GM12878 (cell line): Measurements from ENCODE around the gene BLCAP. TPM values are rescaled to one million over a fixed set of nuclear protein-coding genes. Genes with fewer than 3 reads are reported as not detected.

Experiments
- ATAC-seq: fragments of 200-7000 bp; cut with Tn5 transposase; 3 replicates; pipeline ENCODE4 v1.9.1; 2020; ENCODE audit warnings: mild to moderate bottlenecking, moderate library complexity
- BruUV-seq: library from RNA; stranded (reverse); fragments of 400-500 nt; replicated peaks from 2 replicates; lab custom pipeline; 2021; lab: Mats Ljungman, UMichigan
- CTCF ChIA-PET: fragments of 300-600 bp; sonication (Branson Sonifier 250); formaldehyde crosslinking; extraction: SDS; loops from one replicate; lab custom pipeline; 2021; ENCODE audit warnings: inconsistent platforms; lab: Yijun Ruan, JAX
- POLR2A ChIA-PET: fragments of 350-600 bp; formaldehyde crosslinking; extraction: SDS; loops from one replicate; lab custom pipeline; 2021; ENCODE audit warnings: inconsistent platforms; lab: Charles Lee
- RAD21 ChIA-PET: fragments of 300-600 bp; sonication (Branson Sonifier 250); formaldehyde crosslinking; loops from one replicate; lab custom pipeline; 2023; ENCODE audit warnings: antibody characterized with exemption; ENCODE audit not compliant: unreplicated experiment; lab: Charles Lee
- SMC1A ChIA-PET: fragments of 300-600 bp; sonication (Branson Sonifier 250); formaldehyde crosslinking; loops from one replicate; lab custom pipeline; 2023; ENCODE audit not compliant: unreplicated experiment, uncharacterized antibody; lab: Charles Lee
- DNase-seq: peaks from one replicate; pipeline ENCODE4 v3.0.0-alpha.2; 2011; ENCODE audit warnings: low read depth, low spot score
- FAIRE-seq: peaks from 3 replicates; lab custom pipeline; 2011; peaks lifted over from hg19 to GRCh38; lab: Jason Lieb, UNC
- H2AFZ ChIP-seq: 2 replicates; pipeline ENCODE4 v1.6.0; 2011; ENCODE audit warnings: low read depth, low read length, control low read depth; ENCODE audit not compliant: control insufficient read depth
- H3K27ac ChIP-seq: 2 replicates; pipeline ENCODE4 v1.5.1; 2011; ENCODE audit warnings: control low read depth; ENCODE audit not compliant: control insufficient read depth, insufficient read depth
- H3K27me3 ChIP-seq, 2 experiments: replicated peaks in 1 of 2; 2 replicates each; pipeline versions ENCODE4 v1.6.0 to v1.6.1; 2011; ENCODE audit warnings: low read length in 1 of 2; ENCODE audit not compliant: control insufficient read depth in 2 of 2, insufficient read depth in 2 of 2
- H3K36me3 ChIP-seq, 2 experiments: 2 replicates each; pipeline ENCODE4 v1.5.1; 2011; ENCODE audit warnings: low read length in 1 of 2; ENCODE audit not compliant: control insufficient read depth in 2 of 2, insufficient read depth in 2 of 2
- H3K4me1 ChIP-seq: 2 replicates; pipeline ENCODE4 v1.6.1; 2011; ENCODE audit warnings: mild to moderate bottlenecking, low read length, moderate library complexity, mixed read lengths; ENCODE audit not compliant: control insufficient read depth, insufficient read depth
- H3K4me2 ChIP-seq: 2 replicates; pipeline ENCODE4 v1.6.0; 2011; ENCODE audit warnings: control low read depth; ENCODE audit not compliant: control insufficient read depth, insufficient read depth
- H3K4me3 ChIP-seq: fragments of 200-600 bp; sonication (generic); 2 replicates; pipeline ENCODE4 v1.5.1; 2016
- H3K79me2 ChIP-seq: 2 replicates; pipeline ENCODE4 v1.6.0; 2011; ENCODE audit warnings: low read length; ENCODE audit not compliant: control insufficient read depth, insufficient read depth
- H3K9ac ChIP-seq: 2 replicates; pipeline ENCODE4 v1.8.0; 2011; ENCODE audit warnings: low read length, control low read depth, mixed read lengths; ENCODE audit not compliant: control insufficient read depth, insufficient read depth
- H3K9me3 ChIP-seq: replicated peaks from 3 replicates; pipeline ENCODE4 v1.5.1; 2011; ENCODE audit warnings: mild to moderate bottlenecking, low read length; ENCODE audit not compliant: control insufficient read depth, insufficient read depth
- H4K20me1 ChIP-seq: 2 replicates; pipeline ENCODE4 v1.6.0; 2011; ENCODE audit not compliant: control insufficient read depth, insufficient read depth
- HCFC1 ChIP-seq: fragments of 150-350 bp; IDR thresholded peaks from 2 replicates; pipeline ENCODE4 v1.6.1; 2014; ENCODE audit warnings: low read length
- JUNB ChIP-seq: IDR thresholded peaks from 2 replicates; pipeline ENCODE4 v1.6.1; 2016; ENCODE audit warnings: antibody characterized with exemption, mild to moderate bottlenecking
- KDM1A ChIP-seq: fragments of 200-600 bp; sonication (generic); IDR thresholded peaks from 2 replicates; pipeline ENCODE4 v1.6.1; 2016; ENCODE audit warnings: borderline replicate concordance
- MYB ChIP-seq: fragments of 150-350 bp; IDR thresholded peaks from 2 replicates; pipeline ENCODE4 v1.6.1; 2014; ENCODE audit warnings: mild to moderate bottlenecking, low read depth, low read length, borderline replicate concordance
- PML ChIP-seq: IDR thresholded peaks from 2 replicates; pipeline ENCODE4 v1.6.1; 2012; ENCODE audit warnings: low read length, inconsistent platforms
- RAD51 ChIP-seq: fragments of 450-650 bp; IDR thresholded peaks from 2 replicates; pipeline ENCODE4 v1.6.1; 2016; ENCODE audit warnings: moderate library complexity, mild to moderate bottlenecking, inconsistent platforms
- RB1 ChIP-seq: fragments of 450-650 bp; formaldehyde crosslinking; IDR thresholded peaks from 2 replicates; pipeline ENCODE4 v1.6.1; 2017; ENCODE audit warnings: mild to moderate bottlenecking, borderline replicate concordance
- WGBS: methylation state at CpG from one replicate; pipeline ENCODE4 v1.1.6; 2016; ENCODE audit warnings: low lambda C conversion rate; ENCODE audit not compliant: insufficient replicate concordance, insufficient coverage; ENCODE audit errors: missing lambda C conversion rate; 5-methylcytosine and 5-hydroxymethylcytosine counted together
- in situ Hi-C: fragments of 300-500 bp; cut with MboI; formaldehyde crosslinking; loops from 9 replicates; pipeline ENCODE4 v1.14.3; 2018; ENCODE audit warnings: mixed read lengths
- intact Hi-C: fragments of 100-400 bp; cut with micrococcal nuclease; formaldehyde crosslinking; loops from one replicate; pipeline ENCODE4 v1.14.2; 2022; ENCODE audit not compliant: unreplicated experiment
- polyA plus RNA-seq, 11 experiments: library from polyadenylated mRNA; depleted of rRNA in 4 of 11; unstranded in 6 of 11; stranded (reverse) in 5 of 11; fragments of >200 nt; fragmentation: Nextera tagmentation in 4 of 11; fragmentation: Illumina TruSeq in 1 of 11; extraction: Ambion mirVana in 4 of 11; extraction: Trizol in 1 of 11; gene quantifications; 1 replicate in 1 of 11; 2 replicates in 10 of 11; pipeline versions ENCODE4 v1.2.1 to v1.2.3, GENCODE V29; 2011 to 2016; ENCODE audit warnings: inconsistent platforms in 2 of 11, missing spikeins in 2 of 11, low read depth in 1 of 11
- total RNA-seq, 4 experiments: library from RNA; depleted of rRNA in 3 of 4; stranded (reverse); fragments of >200 nt in 3 of 4; fragmentation: Illumina TruSeq in 1 of 4; extraction: Trizol in 1 of 4; gene quantifications; 2 replicates each; pipeline versions ENCODE4 v1.2.1 to v1.2.3, GENCODE V29; 2013 to 2021
- TF ChIP-seq, protein P1 (sequence below): fragments of 450-650 bp; IDR thresholded peaks from 2 replicates; pipeline ENCODE4 v1.6.1; 2018; ENCODE audit warnings: mild to moderate bottlenecking, low read depth, moderate library complexity; ENCODE audit not compliant: partially characterized antibody

BLCAP gene
- total and polyA plus RNA-seq, 10 of the 15 experiments (the other 5 are each of a cell fraction or from before 2014, with no cell fraction given), result 24.6 to 62.3 (median 47.3) TPM

DNA sequence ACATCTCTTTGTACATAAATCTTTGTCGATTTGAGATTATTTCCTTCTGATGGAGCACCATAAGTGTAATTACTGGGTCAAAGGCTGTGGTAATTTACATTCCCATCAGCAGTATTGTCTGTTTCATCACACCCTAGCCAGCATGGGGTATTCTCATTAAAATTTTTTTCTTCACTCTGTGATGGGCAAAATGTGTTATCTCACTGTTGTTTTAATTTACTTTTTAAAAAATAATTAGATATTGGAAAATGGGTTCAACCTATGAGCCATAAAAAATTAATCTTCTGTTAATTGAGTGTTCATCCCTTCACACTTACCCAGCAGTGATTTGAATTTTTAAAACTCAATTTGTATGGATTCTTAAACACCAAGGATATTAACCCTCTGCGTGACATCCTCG lies 50.6 kb downstream of the BLCAP start:
- POLR2A ChIA-PET, result no interaction called here

More for the DNA sequence above, 50.6 kb downstream of the BLCAP start:
- Histone ChIP-seq H3K36me3 (no peaks in the 10 kb centered on the region), H3K27me3 (no peaks in the 10 kb centered on the region; a peak in 2 of 4 replicates), H3K4me2 (no peak overlapping the region), H3K4me1 (no peaks in the 10 kb centered on the region), H2AFZ (no peak overlapping the region), H3K9ac (no peak overlapping the region), H4K20me1 (no peaks in the 10 kb centered on the region), H3K9me3 (no peaks in the 10 kb centered on the region), H3K79me2 (no peaks in the 10 kb centered on the region), H3K27ac (no peak overlapping the region), H3K4me3 (no peak overlapping the region)
- FAIRE-seq, result no peak
- TF ChIP-seq, protein P1, sequence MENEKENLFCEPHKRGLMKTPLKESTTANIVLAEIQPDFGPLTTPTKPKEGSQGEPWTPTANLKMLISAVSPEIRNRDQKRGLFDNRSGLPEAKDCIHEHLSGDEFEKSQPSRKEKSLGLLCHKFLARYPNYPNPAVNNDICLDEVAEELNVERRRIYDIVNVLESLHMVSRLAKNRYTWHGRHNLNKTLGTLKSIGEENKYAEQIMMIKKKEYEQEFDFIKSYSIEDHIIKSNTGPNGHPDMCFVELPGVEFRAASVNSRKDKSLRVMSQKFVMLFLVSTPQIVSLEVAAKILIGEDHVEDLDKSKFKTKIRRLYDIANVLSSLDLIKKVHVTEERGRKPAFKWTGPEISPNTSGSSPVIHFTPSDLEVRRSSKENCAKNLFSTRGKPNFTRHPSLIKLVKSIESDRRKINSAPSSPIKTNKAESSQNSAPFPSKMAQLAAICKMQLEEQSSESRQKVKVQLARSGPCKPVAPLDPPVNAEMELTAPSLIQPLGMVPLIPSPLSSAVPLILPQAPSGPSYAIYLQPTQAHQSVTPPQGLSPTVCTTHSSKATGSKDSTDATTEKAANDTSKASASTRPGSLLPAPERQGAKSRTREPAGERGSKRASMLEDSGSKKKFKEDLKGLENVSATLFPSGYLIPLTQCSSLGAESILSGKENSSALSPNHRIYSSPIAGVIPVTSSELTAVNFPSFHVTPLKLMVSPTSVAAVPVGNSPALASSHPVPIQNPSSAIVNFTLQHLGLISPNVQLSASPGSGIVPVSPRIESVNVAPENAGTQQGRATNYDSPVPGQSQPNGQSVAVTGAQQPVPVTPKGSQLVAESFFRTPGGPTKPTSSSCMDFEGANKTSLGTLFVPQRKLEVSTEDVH, result no peak
- TF ChIP-seq RB1 (no peak), MYB (no peak), RAD51 (no peak), KDM1A (no peak), HCFC1 (no peak), PML (no peak), JUNB (no peak)
- 26% methylated on average over 3 of the region's 3 CpGs for WGBS
- in situ Hi-C loops (no loop called here), intact Hi-C loops (no loop called here)
- ChIA-PET CTCF (interaction anchor here (1.0 kb wide), 1 partner anchor 305 kb away, joined by 3 read pairs; no protein-coding TSS in a partner anchor), RAD21 (no interaction called here), SMC1A (interaction anchor here (1.1 to 1.4 kb wide), 2 partner anchors 18 to 50 kb away, joined by 3 to 4 read pairs; no protein-coding TSS in a partner anchor)
- DNase-seq, result no peak
- no peak for ATAC-seq
- no TSS peak for BruUV-seq
